ENCODE results near the gene TP53TG5.

GRCh38 chr20:45354423-45355208, 23.5 kb downstream of the TP53TG5 start:
- TF ChIP-seq CTCF (conservative IDR thresholded peaks at IDR 0.05 in 1 of 2, IDR thresholded peaks at IDR 0.05 in 1 of 2; ENCODE audit: low read depth in 1 of 2, low read length in 2 of 2) = no peak
- no peak for TF ChIP-seq EZH2 (IDR thresholded peaks at IDR 0.05; ENCODE audit: low read length, missing control alignments)

Measured in fibroblast of lung (primary cell).